Neural cell (in vitro differentiated cells): Measurements from ENCODE around the gene ZNF618.
A peak's percentile ranks its signal among the peaks of the same experiment; 100 is the strongest.

Source experiments
- SMC3 ChIP-seq: fragments of 450-650 bp; conservative IDR thresholded peaks from 2 replicates; pipeline ENCODE4 v1.6.1; 2014; ENCODE audit warnings: antibody characterized with exemption, mild to moderate bottlenecking, moderate library complexity; ENCODE audit not compliant: poor library complexity
- TF ChIP-seq, protein P1 (sequence below): fragments of 450-650 bp; IDR thresholded peaks from 2 replicates; pipeline ENCODE4 v1.5.1; 2014; ENCODE audit warnings: antibody characterized with exemption, mild to moderate bottlenecking, moderate library complexity; ENCODE audit not compliant: poor library complexity, severe bottlenecking

DNA sequence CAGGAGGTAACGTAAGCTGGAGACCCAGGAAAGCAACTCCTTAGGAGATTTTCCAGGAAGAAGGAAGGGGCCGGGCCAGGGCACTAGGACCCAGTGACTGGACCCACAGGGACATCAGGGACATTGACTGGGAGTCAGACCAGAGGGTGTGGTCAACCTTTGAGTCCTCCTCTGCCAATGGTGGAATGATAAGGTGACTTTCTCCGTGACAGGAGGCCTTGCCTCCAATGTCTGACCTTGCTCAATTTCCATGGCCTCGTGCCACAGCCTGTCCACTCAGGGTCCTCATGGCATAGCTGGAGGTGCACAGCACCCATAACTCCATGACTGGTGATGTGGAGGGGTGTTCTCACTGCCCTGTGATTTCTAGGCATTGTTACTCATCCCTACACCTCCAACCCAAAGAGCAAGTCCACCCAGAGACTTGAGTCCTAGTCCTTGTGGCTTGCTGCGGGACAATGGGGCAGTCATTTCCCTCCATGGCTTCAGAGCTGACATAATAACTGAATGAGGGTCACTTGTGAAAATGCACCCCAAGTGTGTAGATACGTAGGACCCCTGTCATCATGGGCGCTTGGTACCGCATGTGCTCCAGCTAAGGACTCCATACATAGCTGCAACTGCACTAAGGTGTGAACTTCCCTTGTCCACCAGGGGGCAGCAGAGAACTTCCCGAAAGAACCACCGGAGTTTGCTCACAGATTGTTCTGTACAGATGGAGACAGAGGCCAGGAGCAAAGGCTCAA, 206.1 kb downstream of the ZNF618 start:
- peak; percentile 88 for TF ChIP-seq SMC3
- TF ChIP-seq, protein P1, sequence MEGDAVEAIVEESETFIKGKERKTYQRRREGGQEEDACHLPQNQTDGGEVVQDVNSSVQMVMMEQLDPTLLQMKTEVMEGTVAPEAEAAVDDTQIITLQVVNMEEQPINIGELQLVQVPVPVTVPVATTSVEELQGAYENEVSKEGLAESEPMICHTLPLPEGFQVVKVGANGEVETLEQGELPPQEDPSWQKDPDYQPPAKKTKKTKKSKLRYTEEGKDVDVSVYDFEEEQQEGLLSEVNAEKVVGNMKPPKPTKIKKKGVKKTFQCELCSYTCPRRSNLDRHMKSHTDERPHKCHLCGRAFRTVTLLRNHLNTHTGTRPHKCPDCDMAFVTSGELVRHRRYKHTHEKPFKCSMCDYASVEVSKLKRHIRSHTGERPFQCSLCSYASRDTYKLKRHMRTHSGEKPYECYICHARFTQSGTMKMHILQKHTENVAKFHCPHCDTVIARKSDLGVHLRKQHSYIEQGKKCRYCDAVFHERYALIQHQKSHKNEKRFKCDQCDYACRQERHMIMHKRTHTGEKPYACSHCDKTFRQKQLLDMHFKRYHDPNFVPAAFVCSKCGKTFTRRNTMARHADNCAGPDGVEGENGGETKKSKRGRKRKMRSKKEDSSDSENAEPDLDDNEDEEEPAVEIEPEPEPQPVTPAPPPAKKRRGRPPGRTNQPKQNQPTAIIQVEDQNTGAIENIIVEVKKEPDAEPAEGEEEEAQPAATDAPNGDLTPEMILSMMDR = peak; percentile 83
